Tibial nerve (tissue), 4 donors: Measurements from ENCODE around the gene AP2B1.
A peak's percentile ranks its signal among the peaks of the same experiment; 100 is the strongest.

ENCODE experiments used
- EP300 ChIP-seq, 2 donors: sonication (generic); formaldehyde crosslinking; IDR thresholded peaks; one replicate each; pipeline ENCODE4 v1.6.1; 2017; ENCODE audit warnings: antibody characterized with exemption in 2 of 2, mild to moderate bottlenecking in 1 of 2
- TF ChIP-seq, protein P1 (sequence below), 5 experiments: fragments of 200-600 bp in 3 of 5; fragments of 450-650 bp in 2 of 5; sonication (generic) in 3 of 5; IDR thresholded peaks; one replicate each; pipeline ENCODE4 v1.5.1; 2016 to 2019; ENCODE audit warnings: antibody characterized with exemption in 5 of 5, mild to moderate bottlenecking in 3 of 5, moderate library complexity in 2 of 5

DNA sequence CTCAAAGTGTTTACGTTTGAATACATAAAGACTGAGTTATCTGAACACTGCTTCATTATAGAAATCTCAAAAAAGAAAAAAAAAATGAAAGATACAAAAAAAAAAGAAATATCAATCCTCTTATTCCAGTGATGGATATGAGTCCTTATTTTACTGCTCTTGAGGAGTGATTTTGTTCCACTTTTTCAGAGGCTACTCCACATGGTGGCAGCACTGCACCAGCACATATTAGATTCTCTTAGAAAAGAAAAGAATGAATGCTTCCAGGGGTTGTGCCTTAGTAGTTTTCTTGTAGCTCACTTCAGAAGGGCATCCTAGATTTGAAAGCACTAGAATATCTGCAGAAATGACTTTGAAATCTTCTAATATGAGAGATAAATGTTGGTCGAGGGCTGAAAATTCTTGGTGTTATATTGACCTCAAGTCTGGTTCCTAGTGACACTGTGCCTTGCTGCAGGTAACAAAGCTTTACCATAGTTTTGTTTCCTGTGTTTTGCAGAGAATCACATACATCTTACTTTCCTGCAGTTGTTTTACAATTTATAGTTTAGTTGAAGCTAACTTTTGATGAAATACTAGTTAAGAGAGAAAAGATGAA is 25.9 kb downstream of the AP2B1 start:
- no peak for TF ChIP-seq EP300 (IDR thresholded peaks at IDR 0.05)
- TF ChIP-seq, protein P1, sequence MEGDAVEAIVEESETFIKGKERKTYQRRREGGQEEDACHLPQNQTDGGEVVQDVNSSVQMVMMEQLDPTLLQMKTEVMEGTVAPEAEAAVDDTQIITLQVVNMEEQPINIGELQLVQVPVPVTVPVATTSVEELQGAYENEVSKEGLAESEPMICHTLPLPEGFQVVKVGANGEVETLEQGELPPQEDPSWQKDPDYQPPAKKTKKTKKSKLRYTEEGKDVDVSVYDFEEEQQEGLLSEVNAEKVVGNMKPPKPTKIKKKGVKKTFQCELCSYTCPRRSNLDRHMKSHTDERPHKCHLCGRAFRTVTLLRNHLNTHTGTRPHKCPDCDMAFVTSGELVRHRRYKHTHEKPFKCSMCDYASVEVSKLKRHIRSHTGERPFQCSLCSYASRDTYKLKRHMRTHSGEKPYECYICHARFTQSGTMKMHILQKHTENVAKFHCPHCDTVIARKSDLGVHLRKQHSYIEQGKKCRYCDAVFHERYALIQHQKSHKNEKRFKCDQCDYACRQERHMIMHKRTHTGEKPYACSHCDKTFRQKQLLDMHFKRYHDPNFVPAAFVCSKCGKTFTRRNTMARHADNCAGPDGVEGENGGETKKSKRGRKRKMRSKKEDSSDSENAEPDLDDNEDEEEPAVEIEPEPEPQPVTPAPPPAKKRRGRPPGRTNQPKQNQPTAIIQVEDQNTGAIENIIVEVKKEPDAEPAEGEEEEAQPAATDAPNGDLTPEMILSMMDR (IDR thresholded peaks at IDR 0.05) = peak; percentile 33 to 49 (median 42)
